Measurements from ENCODE around the gene TSC2.
"Not testable (repeated sequence)": the region's sequence is repeated elsewhere in the genome, so short reads cannot be mapped to it uniquely, and the experiment has no call there.

Gene TSC2

DNA sequence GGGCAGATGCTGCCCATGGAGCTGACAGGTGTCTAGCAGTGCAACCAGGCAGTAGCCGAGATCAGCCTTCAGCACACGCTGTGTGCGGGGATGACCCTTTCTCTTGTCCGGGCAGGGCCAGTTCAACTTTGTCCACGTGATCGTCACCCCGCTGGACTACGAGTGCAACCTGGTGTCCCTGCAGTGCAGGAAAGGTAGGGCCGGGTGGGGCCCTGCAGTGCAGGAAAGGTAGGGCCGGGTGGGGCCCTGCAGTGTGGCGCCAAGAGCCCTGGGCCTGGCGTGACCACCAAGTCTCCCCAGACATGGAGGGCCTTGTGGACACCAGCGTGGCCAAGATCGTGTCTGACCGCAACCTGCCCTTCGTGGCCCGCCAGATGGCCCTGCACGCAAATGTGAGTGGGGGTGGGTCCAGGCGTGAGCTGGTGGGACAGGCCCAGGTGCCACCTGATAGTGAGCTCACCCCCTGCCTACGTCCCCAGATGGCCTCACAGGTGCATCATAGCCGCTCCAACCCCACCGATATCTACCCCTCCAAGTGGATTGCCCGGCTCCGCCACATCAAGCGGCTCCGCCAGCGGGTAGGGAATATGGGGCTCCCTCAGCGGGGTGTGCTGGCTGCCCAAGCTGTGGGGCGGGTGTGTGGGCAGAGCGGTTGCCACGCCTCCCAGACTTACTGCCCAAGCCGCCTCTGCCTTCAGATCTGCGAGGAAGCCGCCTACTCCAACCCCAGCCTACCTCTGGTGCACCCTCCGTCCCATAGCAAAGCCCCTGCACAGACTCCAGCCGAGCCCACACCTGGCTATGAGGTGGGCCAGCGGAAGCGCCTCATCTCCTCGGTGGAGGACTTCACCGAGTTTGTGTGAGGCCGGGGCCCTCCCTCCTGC lies 40.2 kb downstream of the TSC2 start:
- DNase-seq, result no peak

GRCh38 chr16:2088759-2089358 lies 41.1 kb downstream of the TSC2 start:
- DNase-seq, result no peak

- no peak for DNase-seq
Observed at GRCh38 chr16:2089706-2090480, 42.1 kb downstream of the TSC2 start.

GRCh38 chr16:2090481-2090776 lies 42.6 kb downstream of the TSC2 start:
- no peak for DNase-seq

DNA sequence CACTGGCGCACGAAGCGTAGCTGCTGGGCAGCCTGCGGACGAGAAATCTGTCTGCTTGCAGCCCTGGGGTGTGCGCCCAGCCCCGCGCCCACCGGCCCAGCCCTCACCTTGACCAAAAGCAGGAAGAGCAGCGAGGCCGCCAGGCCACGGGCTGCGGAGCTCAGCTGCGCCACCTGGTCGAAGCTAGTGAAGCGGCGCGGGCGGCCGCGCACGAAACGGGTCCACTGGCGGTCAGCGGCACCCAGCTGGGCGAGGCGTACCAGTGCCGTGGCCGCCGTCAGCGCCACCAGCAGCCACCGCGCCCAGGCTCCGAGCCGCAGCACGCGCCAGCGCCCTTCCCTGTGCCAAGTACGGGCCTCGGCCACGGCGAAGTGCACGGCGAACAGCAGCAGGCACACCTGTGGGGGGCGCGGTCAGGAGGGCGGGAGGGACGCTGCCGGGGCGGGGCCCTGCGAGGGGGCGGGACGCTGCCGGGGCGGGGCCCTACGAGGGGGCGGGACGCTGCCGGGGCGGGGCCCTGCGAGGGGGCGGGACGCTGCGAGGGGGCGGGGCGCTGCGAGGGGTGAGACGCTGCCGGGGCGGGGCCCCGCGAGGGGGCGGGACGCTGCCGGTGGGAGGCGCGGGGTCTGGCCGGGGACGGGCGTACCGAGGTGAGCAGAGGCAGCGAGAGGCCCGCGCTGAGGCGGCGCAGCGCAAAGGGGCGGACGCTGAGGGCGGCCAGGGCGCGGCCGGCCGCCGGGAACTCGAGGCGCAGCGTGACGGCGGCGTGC lies 43.2 kb downstream of the TSC2 start:
- no peak for DNase-seq

DNA sequence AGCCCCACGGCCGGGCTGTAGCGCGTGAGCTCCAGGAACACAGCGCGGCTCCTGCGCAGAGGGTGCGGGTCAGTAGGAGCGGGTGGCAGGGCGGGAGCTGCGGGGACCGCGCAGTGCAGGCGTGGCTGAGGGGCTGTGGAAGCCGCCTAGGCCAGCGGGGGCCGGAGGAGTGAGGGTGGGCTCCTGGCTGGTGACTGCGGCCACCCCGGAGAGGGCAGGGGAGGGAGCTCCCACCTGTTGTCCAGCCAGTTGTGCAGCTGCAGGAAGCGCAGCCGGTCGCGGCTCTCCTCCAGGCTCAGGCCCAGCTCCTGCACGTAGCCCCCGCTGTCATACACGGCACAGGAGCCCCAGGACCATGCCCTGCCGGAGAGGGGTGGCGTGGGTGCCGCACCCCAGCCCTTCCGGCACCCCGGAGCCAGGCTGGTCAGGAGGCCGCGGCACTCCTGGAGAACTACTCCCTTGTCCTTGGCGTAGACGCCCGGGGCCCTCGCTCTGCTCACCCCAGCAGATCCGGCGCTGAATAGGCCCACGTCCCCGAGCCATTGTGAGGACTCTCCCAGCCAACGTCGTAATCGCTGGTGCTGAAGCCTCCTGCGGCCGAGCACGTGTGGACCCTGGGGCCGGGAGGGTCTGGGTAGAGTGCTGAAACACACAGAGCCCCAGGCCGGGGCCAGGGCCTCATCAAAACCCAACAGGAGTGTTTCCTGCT lies 43.9 kb downstream of the TSC2 start:
- no peak for DNase-seq

GRCh38 chr16:2092256-2092620 lies 44.5 kb downstream of the TSC2 start:
- DNase-seq, result no peak

GRCh38 chr16:2092866-2093265 lies 45.1 kb downstream of the TSC2 start:
- DNase-seq, result no peak

DNA sequence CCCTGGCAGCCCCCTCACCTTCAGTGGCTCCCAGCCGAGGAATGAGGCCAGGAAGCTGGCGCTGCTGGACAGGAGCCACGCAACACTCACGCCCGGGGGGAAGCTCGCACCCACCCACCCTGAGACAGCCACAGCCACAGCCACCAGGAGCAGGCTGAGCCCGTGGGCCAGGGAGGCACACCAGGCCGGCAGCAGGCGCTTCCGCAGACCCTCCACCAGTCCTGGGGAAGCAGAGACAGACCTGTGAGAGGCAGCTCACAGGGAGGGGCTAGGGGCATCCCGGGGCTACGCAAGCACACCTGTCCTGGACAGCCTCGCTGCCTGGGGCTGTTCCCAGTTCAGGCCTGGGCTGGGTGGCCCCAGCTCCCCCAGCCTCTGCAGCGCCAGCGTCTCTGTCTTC lies 46.0 kb downstream of the TSC2 start:
- DNase-seq, result no peak

GRCh38 chr16:2095315-2095853 lies 47.6 kb downstream of the TSC2 start:
- DNase-seq, result no peak

DNA sequence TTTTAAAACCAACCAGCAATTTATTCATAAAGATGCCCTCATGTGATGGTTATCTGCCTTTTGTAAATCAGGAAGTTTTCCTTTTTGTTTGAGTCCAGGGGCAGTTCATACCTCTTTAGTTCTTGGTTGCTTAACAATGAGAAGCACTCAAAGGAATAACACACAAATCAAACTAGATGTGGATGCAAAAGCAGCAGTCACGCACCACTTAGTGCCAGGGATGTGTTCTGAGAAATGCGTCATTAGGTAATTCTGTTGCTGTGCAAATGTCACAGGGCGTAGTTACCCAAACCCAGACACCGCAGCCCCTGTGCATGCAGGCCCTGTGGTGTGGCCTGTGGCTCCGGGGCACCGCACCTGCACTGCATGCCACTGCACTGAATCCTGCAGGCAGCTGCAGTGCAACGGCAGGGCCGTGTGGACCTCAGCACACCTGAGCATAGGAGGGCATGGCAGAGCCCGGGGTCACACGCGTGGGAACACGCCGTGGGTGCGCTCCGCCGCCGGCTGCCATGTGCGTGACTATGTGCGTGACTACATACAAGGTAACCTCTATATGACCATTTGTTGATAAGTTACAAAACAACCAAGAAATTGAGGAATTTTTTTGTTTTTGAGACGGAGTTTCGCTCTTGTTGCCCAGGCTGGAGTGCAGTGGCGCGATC lies 48.3 kb downstream of the TSC2 start:
- no peak for DNase-seq

GRCh38 chr16:2096853-2097595 lies 49.2 kb downstream of the TSC2 start:
- DNase-seq, result no peak

- DNase-seq, result not testable (repeated sequence)
Observed at GRCh38 chr16:2097689-2098088, 49.9 kb downstream of the TSC2 start.

DNA sequence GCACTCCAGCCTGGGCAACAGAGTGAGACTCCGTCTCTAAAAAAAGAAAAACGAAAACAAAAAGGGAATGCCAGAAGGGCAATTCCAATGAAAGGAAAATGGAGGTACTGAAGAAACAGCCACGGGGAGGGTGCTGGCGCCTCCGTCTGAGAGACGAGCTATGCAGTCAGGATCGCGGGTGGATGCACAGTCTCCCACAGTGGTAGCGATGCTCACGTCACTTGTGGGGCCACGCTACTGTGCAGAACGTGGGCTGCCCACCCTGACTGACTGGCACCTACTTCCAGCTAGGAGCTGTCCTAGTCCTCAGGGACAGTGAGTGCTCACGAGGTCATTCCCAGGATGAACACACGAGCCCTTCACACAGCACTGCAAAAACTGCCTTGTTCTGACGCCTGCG lies 53.8 kb downstream of the TSC2 start:
- DNase-seq, result not testable (repeated sequence)

DNA sequence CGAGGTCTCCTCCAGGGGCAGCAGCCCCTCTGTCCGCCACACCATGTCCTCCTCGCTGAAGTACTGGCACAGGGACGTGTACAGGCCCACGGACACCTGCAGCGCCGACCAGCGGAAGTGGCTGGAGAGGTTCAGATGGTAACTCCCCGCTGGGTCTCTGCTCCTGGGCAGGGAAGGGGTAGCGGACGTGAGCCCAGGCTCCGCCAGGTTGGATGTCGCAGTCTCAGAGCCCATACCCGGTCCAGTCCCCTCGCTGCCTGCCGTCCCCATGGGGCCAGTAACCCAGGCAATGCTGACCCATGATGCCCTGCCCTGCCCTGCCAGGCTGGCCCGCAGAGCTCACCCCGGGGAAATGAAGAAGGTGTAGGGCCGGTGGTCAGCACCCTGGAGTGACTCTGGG lies 54.7 kb downstream of the TSC2 start:
- no peak for DNase-seq

DNA sequence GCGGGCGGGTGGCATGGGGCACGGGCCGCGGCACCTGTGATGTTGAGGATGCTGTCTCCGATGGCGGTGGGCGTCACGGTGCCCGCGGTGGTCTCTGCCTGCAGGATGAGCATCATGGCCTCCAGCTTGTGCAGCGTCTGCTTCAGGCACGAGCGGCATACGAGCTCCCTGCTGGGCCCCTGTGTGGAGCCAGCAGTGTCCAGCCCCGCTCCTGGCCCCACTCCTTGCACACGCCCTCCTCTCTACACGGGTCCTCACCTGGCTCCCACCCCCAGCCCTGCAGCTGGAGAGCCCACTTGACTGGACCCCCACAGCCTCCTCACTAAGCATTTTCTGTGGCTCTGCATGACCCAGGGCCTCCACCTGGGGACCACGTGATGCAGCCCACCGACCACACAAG lies 56.7 kb downstream of the TSC2 start:
- DNase-seq, result not testable (repeated sequence)

- not testable (repeated sequence) for DNase-seq
Observed at GRCh38 chr16:2105291-2105690, 57.5 kb downstream of the TSC2 start.

- DNase-seq, result not testable (repeated sequence)
Observed at GRCh38 chr16:2105769-2106168, 58.0 kb downstream of the TSC2 start.

- not testable (repeated sequence) for DNase-seq
Observed at GRCh38 chr16:2106211-2106610, 58.4 kb downstream of the TSC2 start.

DNA sequence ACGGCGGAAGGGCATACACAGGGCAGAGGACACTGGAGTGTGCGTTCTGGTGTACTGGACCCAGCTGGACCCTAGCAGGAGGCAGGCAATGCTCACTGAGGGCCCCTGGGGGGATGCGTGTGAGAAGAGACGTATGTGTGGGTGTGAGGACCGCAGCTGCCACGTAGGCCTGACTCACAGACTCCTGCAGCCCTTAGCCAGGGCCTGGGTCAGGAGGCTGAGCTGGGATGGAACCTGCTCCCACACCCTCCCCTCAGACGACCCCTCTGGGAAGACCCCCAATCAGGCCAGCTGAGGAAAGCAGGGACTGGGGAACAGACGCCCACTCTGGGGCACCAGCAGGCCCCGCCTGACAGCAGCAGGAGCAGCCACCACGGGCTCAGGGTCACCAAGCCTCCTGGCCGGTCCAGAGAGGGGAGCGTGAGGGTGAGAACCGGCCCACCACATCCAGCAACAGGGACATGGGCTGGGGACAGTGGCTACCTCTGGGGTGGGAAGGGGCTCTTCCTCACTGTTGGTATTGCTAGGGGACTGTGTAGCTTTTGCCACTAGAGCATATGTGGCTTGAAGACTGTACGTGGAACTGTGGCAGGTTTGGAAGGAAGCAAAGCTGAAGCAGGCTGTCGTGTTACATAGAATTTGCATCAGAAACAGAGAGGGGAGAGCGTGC lies 59.5 kb downstream of the TSC2 start:
- DNase-seq, result not testable (repeated sequence)

Measured in activated CD8-positive, alpha-beta memory T cell treated with anti-CD3 and anti-CD28 coated beads, Interleukin-2, amount 50 U/mL, for 4 hours (primary cell).